Activated CD4-positive, alpha-beta T cell treated with anti-CD3 and anti-CD28 coated beads, Interleukin-2, amount 50 U/mL, for 1 hour (primary cell): ENCODE measurements around the gene NRP1.

Experiments used
- DNase-seq: peaks from one replicate; pipeline ENCODE4 v3.0.0-alpha.2; 2020

Gene NRP1

DNA sequence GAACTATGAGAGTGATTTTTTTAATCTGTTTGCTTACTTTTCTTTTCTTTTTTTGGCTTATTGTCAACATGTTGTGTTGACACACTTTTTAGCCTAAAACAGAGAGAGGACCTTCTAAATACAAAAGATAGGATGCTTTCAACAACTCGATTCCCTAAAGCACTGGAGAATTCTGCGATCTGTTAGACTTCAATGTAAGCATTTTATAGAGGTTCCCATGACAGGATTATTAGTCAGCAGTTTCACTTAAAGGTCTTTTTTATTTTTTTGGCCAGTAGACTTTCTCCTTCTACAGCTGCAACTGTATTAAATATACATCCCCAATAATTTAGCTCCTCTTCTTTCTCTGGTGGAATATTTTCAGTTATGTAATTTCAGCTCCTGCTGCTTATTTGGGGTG, 12.7 kb upstream of the NRP1 start:
- DNase-seq: no peak

DNA sequence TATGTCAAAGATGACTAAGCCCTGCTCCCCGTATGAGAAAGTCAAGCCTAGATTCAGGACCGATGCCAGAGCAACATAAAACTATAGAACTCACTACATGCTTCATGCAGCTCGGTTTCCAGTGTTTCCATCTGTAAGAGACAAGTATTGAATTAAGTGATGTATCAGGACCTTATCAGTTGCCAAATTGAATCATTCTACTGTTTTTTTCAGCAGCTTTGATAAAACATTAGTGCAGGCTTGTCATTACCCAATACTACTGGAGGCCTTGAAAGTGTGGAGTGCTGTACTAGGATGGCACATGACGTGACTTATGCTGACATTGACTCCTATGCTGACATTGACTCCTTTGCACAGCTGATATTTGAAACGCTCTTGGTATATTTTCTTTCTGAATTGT, 10.8 kb upstream of the NRP1 start:
- DNase-seq: no peak

GRCh38 chr10:33344676-33345075, 10.2 kb upstream of the NRP1 start:
- DNase-seq: no peak

DNA sequence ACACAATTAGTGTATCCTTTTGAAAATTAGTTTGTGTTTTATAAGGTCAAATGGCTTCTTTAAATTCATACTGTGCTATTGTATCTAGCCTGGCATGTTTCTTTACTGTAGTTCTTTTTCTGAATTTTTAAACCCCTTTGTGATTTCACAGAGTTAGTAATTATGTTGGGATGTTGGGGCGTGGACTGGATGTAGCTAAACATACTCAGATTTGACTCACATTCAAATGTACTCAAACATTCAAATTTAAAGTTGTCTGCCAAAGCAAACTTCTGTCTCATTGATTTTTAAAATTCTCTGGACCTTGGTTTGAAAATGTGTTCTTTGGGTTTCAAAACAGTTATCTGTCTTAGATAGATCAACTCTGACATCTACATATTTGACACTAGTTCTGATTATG, 7.2 kb upstream of the NRP1 start:
- no peak for DNase-seq

GRCh38 chr10:33337326-33337957, 3.0 kb upstream of the NRP1 start:
- DNase-seq: no peak

- DNase-seq: no peak
Observed at GRCh38 chr10:33336582-33337325, 2.3 kb upstream of the NRP1 start.

- DNase-seq: no peak
Observed at GRCh38 chr10:33335801-33336581, 1.5 kb upstream of the NRP1 start.

DNA sequence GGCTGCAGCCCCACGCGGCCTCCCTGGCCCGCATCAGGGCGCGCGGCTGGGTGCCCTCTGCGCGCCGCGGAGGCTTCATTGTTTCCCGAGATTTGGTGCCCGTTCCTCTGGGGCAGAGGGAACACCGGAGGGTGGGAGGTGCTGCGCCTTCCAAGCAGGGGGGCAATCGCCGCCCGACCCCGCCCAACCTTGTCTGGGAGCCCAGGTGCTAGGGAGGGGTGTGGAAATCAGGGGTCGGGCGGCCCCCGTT, 1.0 kb upstream of the NRP1 start:
- no peak for DNase-seq

DNA sequence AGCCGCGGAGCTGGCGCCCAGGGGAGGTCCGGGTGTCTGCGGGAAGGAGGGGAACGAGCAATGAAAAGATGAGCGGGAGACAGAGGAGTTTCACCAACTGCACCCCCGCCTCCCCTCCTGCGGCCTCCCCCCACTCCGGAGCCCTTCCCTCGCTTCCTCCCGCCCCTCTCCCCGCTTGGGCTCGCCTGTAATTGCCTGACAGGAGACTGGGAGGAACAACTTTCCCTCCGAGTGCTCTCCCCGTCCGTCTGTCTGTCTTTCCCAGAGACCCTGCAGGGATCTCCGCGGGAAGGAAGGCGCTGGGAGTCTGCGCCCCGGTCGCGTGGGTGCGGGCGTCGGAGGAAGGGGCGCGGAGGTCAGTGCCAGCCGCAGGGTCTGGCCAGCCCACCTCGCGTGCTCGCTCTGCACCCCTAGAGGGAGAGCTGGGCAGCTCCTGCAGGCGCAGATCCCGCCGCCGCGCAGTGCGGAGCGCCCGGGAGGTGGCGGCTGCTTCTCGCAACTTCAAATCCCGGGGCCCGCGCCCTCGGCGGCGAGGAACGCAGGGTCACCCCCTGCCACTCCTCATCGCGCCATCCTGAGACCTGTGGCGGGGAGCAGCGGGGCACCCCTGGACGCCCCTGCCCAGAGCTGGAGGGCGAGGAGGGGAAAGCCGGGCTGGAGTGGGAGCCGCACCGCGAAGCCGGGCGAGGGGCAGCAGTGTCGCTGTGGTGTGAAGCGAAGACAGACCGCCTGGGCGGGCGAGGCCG, 511 bp upstream of the NRP1 start:
- peak; percentile 12 for DNase-seq

- peak; percentile 4 for DNase-seq
Observed at GRCh38 chr10:33333260-33334101, 986 bp downstream of the NRP1 start.

DNA sequence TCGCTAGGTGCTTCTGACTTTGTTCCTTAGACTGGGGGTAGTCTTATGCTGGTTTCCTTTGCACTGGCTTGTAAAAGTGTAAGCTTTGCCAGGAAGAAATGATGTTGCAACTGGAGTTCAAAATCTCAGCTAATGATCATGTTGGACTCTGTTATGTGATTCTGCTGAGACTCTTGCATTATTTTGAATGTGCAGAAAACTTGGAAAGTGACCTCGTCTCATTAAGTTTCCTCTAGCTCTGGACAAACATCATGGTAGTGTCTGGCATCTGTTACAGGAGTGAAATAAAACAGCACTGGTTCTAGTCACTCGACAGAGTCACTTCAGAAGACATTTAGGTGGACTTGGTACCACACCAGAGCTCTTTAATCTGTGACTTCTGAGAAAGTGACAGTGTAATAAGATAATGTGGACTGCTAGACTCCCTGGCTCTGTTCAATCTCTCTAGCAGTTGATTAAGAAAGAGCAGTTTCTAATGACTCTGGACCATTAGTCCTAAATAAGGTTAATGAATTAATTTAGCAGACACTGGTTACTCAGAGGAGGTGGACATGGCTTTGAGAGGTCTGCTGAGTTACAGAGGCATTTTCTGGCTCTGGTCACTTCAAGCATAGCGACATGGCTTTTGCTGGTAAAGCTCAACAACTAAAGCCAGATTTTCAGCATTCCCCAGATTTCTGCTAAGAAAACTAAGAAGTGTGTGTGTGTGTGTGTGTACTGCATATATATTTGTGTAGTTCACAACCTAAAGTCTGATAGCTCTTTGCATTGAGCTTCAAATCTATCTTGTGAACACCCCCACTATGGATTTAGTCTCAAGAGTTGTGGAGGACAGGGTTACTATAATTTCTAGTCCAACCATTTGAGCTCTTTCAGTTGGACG, 2.0 kb downstream of the NRP1 start:
- no peak for DNase-seq

GRCh38 chr10:33331379-33331694, 3.1 kb downstream of the NRP1 start:
- no peak for DNase-seq

- peak; percentile 79 for DNase-seq
Observed at GRCh38 chr10:33330543-33331378, 3.7 kb downstream of the NRP1 start.

DNA sequence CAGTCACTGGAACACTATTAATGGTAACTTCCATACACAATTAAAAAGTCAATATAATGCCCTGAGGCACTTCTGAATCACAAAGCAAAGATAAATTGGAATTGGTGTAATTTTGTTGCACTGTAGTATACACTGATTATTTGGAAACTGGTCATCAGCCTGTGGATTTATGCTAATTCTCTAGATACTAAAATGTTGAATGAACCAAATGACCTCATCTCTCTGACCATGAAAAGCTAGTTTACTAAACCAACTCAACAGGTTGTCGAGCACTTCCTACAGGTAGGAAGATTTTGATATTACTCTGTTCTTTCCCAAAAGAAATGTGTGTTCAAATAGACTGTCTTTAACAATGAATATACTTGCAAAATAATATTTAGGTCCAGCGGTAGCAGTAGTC, 5.3 kb downstream of the NRP1 start:
- no peak for DNase-seq

- DNase-seq: no peak
Observed at GRCh38 chr10:33328253-33328652, 6.2 kb downstream of the NRP1 start.

DNA sequence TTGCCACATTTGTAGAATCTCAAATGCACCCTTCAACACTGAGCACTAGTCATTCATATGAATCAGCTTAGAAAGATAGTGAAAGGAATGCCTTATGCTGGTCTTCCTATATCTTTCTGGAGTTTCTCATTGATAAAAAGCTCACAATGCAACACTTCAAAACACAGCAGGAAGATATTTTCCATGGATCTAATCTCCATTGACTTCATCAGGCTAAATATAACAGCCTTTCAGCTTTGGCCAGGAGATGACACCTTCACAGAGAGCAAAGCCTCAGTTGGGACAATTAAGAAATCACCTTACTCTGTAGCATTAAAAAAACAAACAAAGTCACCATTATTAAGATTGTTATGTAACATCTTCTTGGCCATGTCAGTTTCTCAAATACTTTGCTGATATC, 6.7 kb downstream of the NRP1 start:
- DNase-seq: no peak

DNA sequence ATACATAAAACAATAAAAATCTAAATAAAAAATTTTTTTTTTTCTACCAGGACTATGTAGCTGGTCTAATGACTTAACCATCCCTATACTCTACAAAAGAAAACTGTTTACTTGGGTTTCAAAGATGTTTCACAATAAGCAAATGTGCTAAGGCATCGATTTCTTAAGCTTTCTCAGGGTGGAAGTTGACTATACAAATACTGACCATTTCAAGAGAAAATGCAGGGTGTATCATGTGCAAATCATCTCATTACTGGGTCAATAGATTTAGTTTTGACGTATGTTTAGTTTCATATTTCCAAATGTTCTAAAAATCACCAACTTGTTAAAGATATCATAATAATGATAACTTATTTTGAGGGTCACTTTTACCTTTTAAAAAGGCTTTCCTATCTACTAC, 7.5 kb downstream of the NRP1 start:
- no peak for DNase-seq

GRCh38 chr10:33325929-33326328, 8.5 kb downstream of the NRP1 start:
- DNase-seq: no peak

- DNase-seq: no peak
Observed at GRCh38 chr10:33323721-33324120, 10.7 kb downstream of the NRP1 start.

DNA sequence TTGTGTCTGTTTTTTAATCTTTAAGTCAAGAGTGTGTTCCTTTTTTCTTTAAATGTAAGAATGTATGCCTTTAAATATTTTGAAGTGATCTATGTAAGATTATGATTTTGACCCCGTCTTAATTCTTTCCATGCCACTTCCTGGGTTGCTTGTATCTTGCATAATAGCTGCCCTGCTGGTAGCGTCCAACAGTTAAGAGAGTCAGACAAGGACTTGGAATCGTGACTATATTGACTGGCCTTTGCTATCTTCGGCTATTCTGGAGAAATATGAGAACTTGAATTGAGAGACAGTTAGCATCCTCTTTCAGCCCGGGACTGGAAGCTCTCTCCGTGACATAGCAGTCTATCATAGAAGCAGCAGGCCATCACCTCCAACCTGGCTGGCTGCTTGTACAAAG, 13.0 kb downstream of the NRP1 start:
- no peak for DNase-seq

DNA sequence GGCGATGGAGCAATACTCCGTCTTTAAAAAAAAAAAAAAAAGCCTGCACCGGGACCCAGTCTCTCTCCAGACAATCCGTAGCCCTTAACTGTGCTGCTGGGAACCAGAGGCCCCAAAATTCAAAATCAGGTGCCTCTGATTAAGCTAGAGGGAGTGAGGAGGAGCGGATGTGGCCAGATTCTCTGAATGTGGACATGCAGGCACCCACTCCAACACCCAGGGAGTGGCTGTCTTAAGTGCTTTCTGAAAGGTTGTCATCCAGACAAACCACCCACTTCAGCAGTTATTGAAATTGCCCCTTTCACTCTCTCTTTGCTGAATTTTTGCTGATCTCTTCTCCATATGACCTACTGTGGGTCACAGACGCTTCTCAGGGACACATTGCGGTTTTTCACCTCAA, 14.2 kb downstream of the NRP1 start:
- no peak for DNase-seq
